OCI-LY1 (cell line): ENCODE measurements around the gene OR10V1.

Experiments
- CTCF ChIP-seq: fragments of 200-600 bp; sonication (generic), shearing (Covaris generic); IDR thresholded peaks from 2 replicates; pipeline ENCODE4 v1.5.1; 2017; ENCODE audit warnings: mild to moderate bottlenecking, antibody characterized with exemption, low read length, moderate library complexity, mixed read lengths
- EZH2 ChIP-seq: fragments of 200-600 bp; sonication (generic), shearing (Covaris generic); IDR thresholded peaks from 2 replicates; pipeline ENCODE4 v1.8.0; 2017; ENCODE audit warnings: borderline replicate concordance, mixed run types, mild to moderate bottlenecking, antibody characterized with exemption, low read length, moderate library complexity, mixed read lengths

- TF ChIP-seq CTCF (no peak), EZH2 (no peak)
Observed at GRCh38 chr11:59676205-59676604, 37.4 kb downstream of the OR10V1 start.
